Breast epithelium (tissue), 3 donors: ENCODE measurements around the gene SHH.

Experiments
- POLR2A ChIP-seq: fragments of 450-650 bp; IDR thresholded peaks from one replicate; pipeline ENCODE4 v1.6.1; 2016; ENCODE audit warnings: antibody characterized with exemption, mild to moderate bottlenecking, moderate library complexity
- POLR2AphosphoS5 ChIP-seq, 3 donors: sonication (generic); formaldehyde crosslinking; IDR thresholded peaks; one replicate each; pipeline ENCODE4 v1.6.1; 2017; ENCODE audit warnings: antibody characterized with exemption in 3 of 3
- TF ChIP-seq, protein P1 (sequence below), 3 donors: fragments of 450-650 bp; IDR thresholded peaks; one replicate each; pipeline ENCODE4 v1.5.1; 2016 to 2017; ENCODE audit warnings: antibody characterized with exemption in 3 of 3, mild to moderate bottlenecking in 3 of 3, moderate library complexity in 3 of 3

GRCh38 chr7:155839461-155839860, 27.2 kb upstream of the SHH start:
- TF ChIP-seq, protein P1, sequence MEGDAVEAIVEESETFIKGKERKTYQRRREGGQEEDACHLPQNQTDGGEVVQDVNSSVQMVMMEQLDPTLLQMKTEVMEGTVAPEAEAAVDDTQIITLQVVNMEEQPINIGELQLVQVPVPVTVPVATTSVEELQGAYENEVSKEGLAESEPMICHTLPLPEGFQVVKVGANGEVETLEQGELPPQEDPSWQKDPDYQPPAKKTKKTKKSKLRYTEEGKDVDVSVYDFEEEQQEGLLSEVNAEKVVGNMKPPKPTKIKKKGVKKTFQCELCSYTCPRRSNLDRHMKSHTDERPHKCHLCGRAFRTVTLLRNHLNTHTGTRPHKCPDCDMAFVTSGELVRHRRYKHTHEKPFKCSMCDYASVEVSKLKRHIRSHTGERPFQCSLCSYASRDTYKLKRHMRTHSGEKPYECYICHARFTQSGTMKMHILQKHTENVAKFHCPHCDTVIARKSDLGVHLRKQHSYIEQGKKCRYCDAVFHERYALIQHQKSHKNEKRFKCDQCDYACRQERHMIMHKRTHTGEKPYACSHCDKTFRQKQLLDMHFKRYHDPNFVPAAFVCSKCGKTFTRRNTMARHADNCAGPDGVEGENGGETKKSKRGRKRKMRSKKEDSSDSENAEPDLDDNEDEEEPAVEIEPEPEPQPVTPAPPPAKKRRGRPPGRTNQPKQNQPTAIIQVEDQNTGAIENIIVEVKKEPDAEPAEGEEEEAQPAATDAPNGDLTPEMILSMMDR (IDR thresholded peaks at IDR 0.05) = no peak
- TF ChIP-seq POLR2AphosphoS5 (IDR thresholded peaks at IDR 0.05) (no peak), POLR2A (no peak)
